WTC11 (cell line): ENCODE data around the gene COLEC12. TPM values are rescaled to one million over a fixed set of nuclear protein-coding genes. Genes with fewer than 3 reads are reported as not detected.

Source experiments
- ATAC-seq: fragments of 200-7000 bp; cut with Tn5 transposase; 2 replicates; pipeline ENCODE4 v1.10.0; 2021; ENCODE audit warnings: mild to moderate bottlenecking, moderate library complexity
- CTCF ChIA-PET: fragments of 300-600 bp; sonication (Branson Sonifier 250); formaldehyde crosslinking; loops from one replicate; lab custom pipeline; 2021; ENCODE audit warnings: antibody characterized with exemption; lab: Charles Lee
- POLR2A ChIA-PET: fragments of 350-600 bp; sonication (Branson Sonifier 250); formaldehyde crosslinking; loops from one replicate; lab custom pipeline; 2021; ENCODE audit warnings: antibody characterized with exemption; lab: Charles Lee
- DNase-seq: peaks from one replicate; pipeline ENCODE4 v3.0.0; 2021; ENCODE audit warnings: low spot score
- H3K27ac Mint-ChIP-seq: 2 replicates; pipeline ENCODE4 v1.8.0; 2021; ENCODE audit warnings: mixed read lengths
- H3K27me3 Mint-ChIP-seq: 2 replicates; pipeline ENCODE4 v1.8.0; 2021; ENCODE audit warnings: low read depth, mild to moderate bottlenecking, moderate library complexity, mixed read lengths
- H3K36me3 Mint-ChIP-seq: 2 replicates; pipeline ENCODE4 v1.8.0; 2021; ENCODE audit warnings: mixed read lengths
- H3K4me1 Mint-ChIP-seq: 2 replicates; pipeline ENCODE4 v1.8.0; 2022; ENCODE audit warnings: mixed read lengths
- H3K4me3 Mint-ChIP-seq: 2 replicates; pipeline ENCODE4 v1.8.0; 2021; ENCODE audit warnings: mild to moderate bottlenecking, moderate library complexity, mixed read lengths
- H3K9me3 Mint-ChIP-seq: 2 replicates; pipeline ENCODE4 v1.8.0; 2021; ENCODE audit warnings: mixed read lengths
- AFF4 ChIP-seq: sonication (generic); formaldehyde crosslinking; IDR thresholded peaks from 2 replicates; pipeline ENCODE4 v1.8.1; 2023; ENCODE audit warnings: mild to moderate bottlenecking, missing genetic modification reagents, borderline replicate concordance
- AR ChIP-seq: fragments of 250-450 bp; sonication (Bioruptor Pico); IDR thresholded peaks from 2 replicates; pipeline ENCODE4 v1.9.0; 2021; ENCODE audit warnings: mild to moderate bottlenecking
- ATF1 ChIP-seq: sonication (generic); formaldehyde crosslinking; IDR thresholded peaks from 2 replicates; pipeline ENCODE4 v1.8.1; 2023; ENCODE audit warnings: mild to moderate bottlenecking, moderate library complexity, missing genetic modification reagents
- ESRRA ChIP-seq: sonication (generic); formaldehyde crosslinking; IDR thresholded peaks from 2 replicates; pipeline ENCODE4 v1.8.1; 2022; ENCODE audit warnings: mild to moderate bottlenecking, missing genetic modification reagents, borderline replicate concordance
- HMGA2 ChIP-seq: fragments of 250-450 bp; sonication (Bioruptor Pico); IDR thresholded peaks from 2 replicates; pipeline ENCODE4 v1.4.0; 2021; ENCODE audit warnings: mild to moderate bottlenecking, moderate library complexity
- HMGXB4 ChIP-seq: sonication (generic); formaldehyde crosslinking; IDR thresholded peaks from 2 replicates; pipeline ENCODE4 v1.8.1; 2023; ENCODE audit warnings: mild to moderate bottlenecking, moderate library complexity, missing genetic modification reagents
- KAT7 ChIP-seq: sonication (generic); formaldehyde crosslinking; IDR thresholded peaks from 2 replicates; pipeline ENCODE4 v1.8.1; 2023; ENCODE audit warnings: missing genetic modification reagents, mild to moderate bottlenecking, borderline replicate concordance
- MAX ChIP-seq: sonication (generic); formaldehyde crosslinking; IDR thresholded peaks from 2 replicates; pipeline ENCODE4 v1.8.0; 2022; ENCODE audit warnings: mild to moderate bottlenecking, missing genetic modification reagents
- NFATC4 ChIP-seq: fragments of 250-450 bp; sonication (Bioruptor Pico); IDR thresholded peaks from 2 replicates; pipeline ENCODE4 v1.9.0; 2021; ENCODE audit warnings: mild to moderate bottlenecking
- NR2C2 ChIP-seq: sonication (generic); formaldehyde crosslinking; IDR thresholded peaks from 2 replicates; pipeline ENCODE4 v1.8.0; 2022; ENCODE audit warnings: mild to moderate bottlenecking, missing genetic modification reagents
- SMAD4 ChIP-seq: sonication (generic); formaldehyde crosslinking; IDR thresholded peaks from 2 replicates; pipeline ENCODE4 v1.8.0; 2022; ENCODE audit warnings: mild to moderate bottlenecking, missing genetic modification reagents
- TEAD1 ChIP-seq: sonication (generic); formaldehyde crosslinking; IDR thresholded peaks from 2 replicates; pipeline ENCODE4 v1.8.0; 2022; ENCODE audit warnings: mild to moderate bottlenecking, missing genetic modification reagents
- USF1 ChIP-seq: sonication (generic); formaldehyde crosslinking; IDR thresholded peaks from 2 replicates; pipeline ENCODE4 v1.8.0; 2022; ENCODE audit warnings: mild to moderate bottlenecking, missing genetic modification reagents
- USF2 ChIP-seq: sonication (generic); formaldehyde crosslinking; IDR thresholded peaks from 2 replicates; pipeline ENCODE4 v1.8.1; 2023; ENCODE audit warnings: mild to moderate bottlenecking, missing genetic modification reagents, moderate library complexity
- ZNF263 ChIP-seq: sonication (generic); formaldehyde crosslinking; IDR thresholded peaks from 2 replicates; pipeline ENCODE4 v1.8.1; 2022; ENCODE audit warnings: low read depth, mild to moderate bottlenecking, moderate library complexity, missing genetic modification reagents
- ZNF281 ChIP-seq: sonication (generic); formaldehyde crosslinking; IDR thresholded peaks from 2 replicates; pipeline ENCODE4 v1.8.0; 2023; ENCODE audit warnings: mild to moderate bottlenecking, missing genetic modification reagents
- ZNF512 ChIP-seq: sonication (generic); formaldehyde crosslinking; IDR thresholded peaks from 2 replicates; pipeline ENCODE4 v1.8.1; 2022; ENCODE audit warnings: missing genetic modification reagents, borderline replicate concordance
- ZNF671 ChIP-seq: fragments of 250-450 bp; sonication (Bioruptor Pico); IDR thresholded peaks from 2 replicates; pipeline ENCODE4 v1.8.0; 2021; ENCODE audit warnings: mild to moderate bottlenecking
- ZSCAN18 ChIP-seq: fragments of 250-450 bp; sonication (Bioruptor Pico); IDR thresholded peaks from 2 replicates; pipeline ENCODE4 v2.1.2; 2022; ENCODE audit warnings: mild to moderate bottlenecking, moderate library complexity
- total RNA-seq: library from RNA; stranded (reverse); gene quantifications from 3 replicates; pipeline ENCODE4 v1.2.3, GENCODE V29; 2021

The COLEC12 gene
- total RNA-seq, 1 experiment from 2014 or later: 0.48 TPM

- peak; percentile 44 for ATAC-seq
- H3K36me3 Mint-ChIP-seq: no peaks in the 10 kb centered on the region
These were observed 23.1 kb upstream of the COLEC12 start for GRCh38 chr18:523561-523960.

More at GRCh38 chr18:523561-523960, 23.1 kb upstream of the COLEC12 start:
- Mint-ChIP-seq H3K4me3 (no peak overlapping the region), H3K27me3 (no peaks in the 10 kb centered on the region), H3K27ac (no peak overlapping the region), H3K9me3 (peaks cover 11% of the 10 kb centered on the region), H3K4me1 (peaks cover 11% of the 10 kb centered on the region)
- TF ChIP-seq USF2 (CRISPR knock-in tag): no peak
- TF ChIP-seq AR (CRISPR knock-in tag): no peak
- TF ChIP-seq ZNF671 (CRISPR knock-in tag): no peak
- TF ChIP-seq TEAD1 (CRISPR knock-in tag): no peak
- TF ChIP-seq HMGXB4 (CRISPR knock-in tag): no peak
- TF ChIP-seq NFATC4 (CRISPR knock-in tag): no peak
- no peak for TF ChIP-seq HMGA2 (CRISPR knock-in tag)
- no peak for TF ChIP-seq ZSCAN18
- no peak for TF ChIP-seq ESRRA (CRISPR knock-in tag)
- no peak for TF ChIP-seq MAX (CRISPR knock-in tag)
- no peak for TF ChIP-seq KAT7 (CRISPR knock-in tag)
- TF ChIP-seq ZNF263 (CRISPR knock-in tag): no peak
- no peak for TF ChIP-seq ATF1
- no peak for TF ChIP-seq USF1 (CRISPR knock-in tag)
- no peak for TF ChIP-seq AFF4 (CRISPR knock-in tag)
- TF ChIP-seq ZNF512 (CRISPR knock-in tag): no peak
- TF ChIP-seq ZNF281 (CRISPR knock-in tag): no peak
- TF ChIP-seq SMAD4 (CRISPR knock-in tag): no peak
- no peak for TF ChIP-seq NR2C2 (CRISPR knock-in tag)
- POLR2A ChIA-PET: no interaction called here
- CTCF ChIA-PET: no interaction called here
- DNase-seq: no peak
